H1 (cell line): Measurements from ENCODE around the gene SIMC1. TPM values are rescaled to one million over a fixed set of nuclear protein-coding genes. Genes with fewer than 3 reads are reported as not detected.
"Not testable (repeated sequence)": the region's sequence is repeated elsewhere in the genome, so short reads cannot be mapped to it uniquely, and the experiment has no call there.

Experiments
- CTCF ChIA-PET: fragments of 300-600 bp; sonication (Branson Sonifier 250); formaldehyde crosslinking; loops from one replicate; lab custom pipeline; 2021; ENCODE audit not compliant: partially characterized antibody; lab: Charles Lee
- POLR2A ChIA-PET: fragments of 300-600 bp; sonication (Branson Sonifier 250); formaldehyde crosslinking; loops from one replicate; lab custom pipeline; 2021; ENCODE audit warnings: inconsistent platforms; ENCODE audit not compliant: partially characterized antibody; lab: Charles Lee
- DNase-seq, 2 experiments: peaks; one replicate each; pipeline versions ENCODE4 v3.0.0 to v3.0.0-alpha.2; 2010 to 2022; ENCODE audit warnings: low spot score in 2 of 2, low read depth in 1 of 2, mixed read lengths in 1 of 2
- FAIRE-seq: peaks from 2 replicates; lab custom pipeline; 2011; peaks lifted over from hg19 to GRCh38; lab: Jason Lieb, UNC
- H2AFZ ChIP-seq: 2 replicates; pipeline ENCODE4 v1.8.1; 2012; ENCODE audit warnings: low read length, inconsistent platforms
- H2AK5ac ChIP-seq: 2 replicates; pipeline ENCODE4 v1.6.1; 2013; ENCODE audit warnings: low read depth, low read length
- H2BK120ac ChIP-seq: replicated peaks from 2 replicates; pipeline ENCODE3; 2013; ENCODE audit warnings: low read depth, low read length, inconsistent platforms
- H2BK12ac ChIP-seq: 2 replicates; pipeline ENCODE4 v1.6.1; 2013; ENCODE audit warnings: low read depth, low read length
- H2BK15ac ChIP-seq: 2 replicates; pipeline ENCODE4 v1.6.1; 2013; ENCODE audit warnings: low read length
- H2BK20ac ChIP-seq: 2 replicates; pipeline ENCODE4 v1.6.1; 2013; ENCODE audit warnings: low read length
- H2BK5ac ChIP-seq: 2 replicates; pipeline ENCODE4 v1.6.1; 2013; ENCODE audit warnings: low read depth, low read length
- H3K14ac ChIP-seq: 2 replicates; pipeline ENCODE4 v1.6.1; 2013; ENCODE audit warnings: inconsistent platforms; ENCODE audit not compliant: insufficient read length
- H3K18ac ChIP-seq: 2 replicates; pipeline ENCODE4 v1.6.1; 2013; ENCODE audit warnings: low read length; ENCODE audit errors: extremely low read depth
- H3K23ac ChIP-seq: 2 replicates; pipeline ENCODE4 v1.6.1; 2013; ENCODE audit warnings: inconsistent platforms; ENCODE audit not compliant: insufficient read length
- H3K23me2 ChIP-seq: 2 replicates; pipeline ENCODE4 v1.6.1; 2013; ENCODE audit warnings: low read depth, low read length
- H3K27ac ChIP-seq: 2 replicates; pipeline ENCODE4 v1.6.1; 2011; ENCODE audit warnings: low read depth, low read length, inconsistent platforms
- H3K27me3 ChIP-seq, 4 experiments: replicated peaks in 1 of 4; 1 replicate in 1 of 4; 2 replicates in 3 of 4; pipeline versions ENCODE4 v1.6.1 to v1.8.1; 2011 to 2013; ENCODE audit warnings: low read length in 3 of 4, mild to moderate bottlenecking in 3 of 4, inconsistent platforms in 2 of 4, mixed read lengths in 2 of 4, moderate library complexity in 1 of 4; ENCODE audit not compliant: control insufficient read depth in 3 of 4, insufficient read depth in 3 of 4; ENCODE audit errors: extremely low read depth in 1 of 4
- H3K36me3 ChIP-seq, 4 experiments: 2 replicates each; pipeline versions ENCODE4 v1.6.1 to v1.8.1; 2011 to 2013; ENCODE audit warnings: mild to moderate bottlenecking in 4 of 4, low read length in 3 of 4, moderate library complexity in 2 of 4, control low read depth in 1 of 4, inconsistent platforms in 1 of 4; ENCODE audit not compliant: insufficient read depth in 4 of 4, control insufficient read depth in 2 of 4
- H3K4ac ChIP-seq: replicated peaks from 2 replicates; pipeline ENCODE3; 2013; ENCODE audit warnings: low read length, low read depth, mixed read lengths, inconsistent platforms; ENCODE audit not compliant: insufficient read length
- H3K4me1 ChIP-seq, 4 experiments: replicated peaks in 1 of 4; 1 replicate in 1 of 4; 2 replicates in 3 of 4; pipeline versions ENCODE4 v1.6.1 to v1.8.1; 2011 to 2013; ENCODE audit warnings: low read length in 3 of 4, inconsistent platforms in 2 of 4, mixed read lengths in 1 of 4; ENCODE audit not compliant: insufficient read depth in 4 of 4, control insufficient read depth in 3 of 4
- H3K4me2 ChIP-seq, 2 experiments: 2 replicates each; pipeline versions ENCODE4 v1.6.1 to v1.8.1; 2011 to 2013; ENCODE audit warnings: low read depth in 2 of 2, low read length in 2 of 2, control low read depth in 1 of 2, inconsistent platforms in 1 of 2, mild to moderate bottlenecking in 1 of 2; ENCODE audit not compliant: insufficient read depth in 1 of 2
- H3K4me3 ChIP-seq, 4 experiments: fragments of 200-600, 300-600 bp in 1 of 4; sonication (generic), shearing (Covaris generic), sonication (Bioruptor Twin) in 1 of 4; 2 replicates each; pipeline versions ENCODE4 v1.5.1 to v1.8.1; 2011 to 2016; ENCODE audit warnings: low read length in 4 of 4, low read depth in 3 of 4, control low read depth in 2 of 4, inconsistent platforms in 2 of 4, mild to moderate bottlenecking in 2 of 4, mixed read lengths in 1 of 4, moderate library complexity in 1 of 4; ENCODE audit not compliant: insufficient read depth in 2 of 4; ENCODE audit errors: extremely low read depth in 1 of 4
- H3K56ac ChIP-seq: replicated peaks from 2 replicates; pipeline ENCODE3; 2013; ENCODE audit warnings: low read depth, mild to moderate bottlenecking, mixed read lengths, low read length, inconsistent platforms; ENCODE audit not compliant: insufficient read length
- H3K79me1 ChIP-seq: 2 replicates; pipeline ENCODE4 v1.6.1; 2013; ENCODE audit warnings: low read depth, low read length, control low read depth
- H3K79me2 ChIP-seq, 2 experiments: 2 replicates each; pipeline versions ENCODE4 v1.6.1 to v1.8.1; 2012 to 2013; ENCODE audit warnings: low read length in 2 of 2, mild to moderate bottlenecking in 2 of 2, inconsistent platforms in 1 of 2; ENCODE audit not compliant: insufficient read depth in 2 of 2, control insufficient read depth in 1 of 2
- H3K9ac ChIP-seq, 4 experiments: replicated peaks in 1 of 4; 1 replicate in 1 of 4; 2 replicates in 3 of 4; pipeline versions ENCODE4 v1.6.1 to v1.8.1; 2011 to 2013; ENCODE audit warnings: low read depth in 3 of 4, low read length in 3 of 4, control low read depth in 2 of 4, mild to moderate bottlenecking in 2 of 4, moderate library complexity in 2 of 4, inconsistent platforms in 1 of 4; ENCODE audit errors: extremely low read depth in 1 of 4
- H3K9me3 ChIP-seq, 2 experiments: 2 replicates each; pipeline versions ENCODE4 v1.6.1 to v1.8.1; 2012 to 2013; ENCODE audit warnings: mild to moderate bottlenecking in 2 of 2, moderate library complexity in 2 of 2, control low read depth in 1 of 2, inconsistent platforms in 1 of 2, low read depth in 1 of 2, low read length in 1 of 2, mixed read lengths in 1 of 2; ENCODE audit not compliant: insufficient read depth in 2 of 2
- H4K20me1 ChIP-seq, 2 experiments: replicated peaks in 1 of 2; 2 replicates each; pipeline versions ENCODE3 to v1.8.1; 2011 to 2013; ENCODE audit warnings: inconsistent platforms in 2 of 2, low read length in 2 of 2, mild to moderate bottlenecking in 1 of 2; ENCODE audit not compliant: insufficient read depth in 2 of 2, control insufficient read depth in 1 of 2
- H4K5ac ChIP-seq: 2 replicates; pipeline ENCODE4 v1.6.1; 2013; ENCODE audit warnings: low read length, low read depth, mixed read lengths, inconsistent platforms; ENCODE audit not compliant: insufficient read length
- H4K8ac ChIP-seq: 2 replicates; pipeline ENCODE4 v1.8.0; 2013; ENCODE audit warnings: mild to moderate bottlenecking, moderate library complexity, low read length, inconsistent platforms; ENCODE audit not compliant: insufficient read depth; ENCODE audit errors: extremely low read depth
- H4K91ac ChIP-seq: replicated peaks from 2 replicates; pipeline ENCODE3; 2013; ENCODE audit warnings: low read length, mixed read lengths, inconsistent platforms; ENCODE audit not compliant: insufficient read length
- WGBS, 2 experiments: shearing (Covaris generic) in 1 of 2; methylation state at CpG; one replicate each; pipeline versions ENCODE4 v1.1.6 to v1.1.7; 2013 to 2015; ENCODE audit warnings: low lambda C conversion rate in 2 of 2, mixed read lengths in 2 of 2, inconsistent platforms in 1 of 2, low coverage in 1 of 2, missing lambda C conversion rate in 1 of 2; ENCODE audit not compliant: insufficient replicate concordance in 2 of 2, insufficient coverage in 1 of 2, insufficient read length in 1 of 2; ENCODE audit errors: extremely low coverage in 1 of 2, missing lambda C conversion rate in 1 of 2; 5-methylcytosine and 5-hydroxymethylcytosine counted together
- polyA plus RNA-seq, 7 experiments: library from polyadenylated mRNA; depleted of rRNA in 3 of 7; stranded (reverse) in 5 of 7; unstranded in 2 of 7; fragments of >200 nt in 5 of 7; fragments of 200-250 nt in 2 of 7; gene quantifications; 1 replicate in 5 of 7; 2 replicates in 1 of 7; 4 replicates in 1 of 7; pipeline versions ENCODE4 v1.2.1 to v1.2.3, GENCODE V29; 2011 to 2013; ENCODE audit warnings: missing spikeins in 2 of 7, mixed read lengths in 2 of 7
- total RNA-seq: library from RNA; stranded (reverse); fragmentation: NEBNext Ultra II Directional; extraction: Animal tissue kit (Norgen Biotek cat#: 25700); gene quantifications from 2 replicates; pipeline ENCODE4 v1.2.1, GENCODE V29; 2021

The SIMC1 gene
- total and polyA plus RNA-seq, 2 of the 8 experiments (the other 6 are each of a cell fraction or from before 2014, with no cell fraction given): 12.3 to 21.2 TPM

DNA sequence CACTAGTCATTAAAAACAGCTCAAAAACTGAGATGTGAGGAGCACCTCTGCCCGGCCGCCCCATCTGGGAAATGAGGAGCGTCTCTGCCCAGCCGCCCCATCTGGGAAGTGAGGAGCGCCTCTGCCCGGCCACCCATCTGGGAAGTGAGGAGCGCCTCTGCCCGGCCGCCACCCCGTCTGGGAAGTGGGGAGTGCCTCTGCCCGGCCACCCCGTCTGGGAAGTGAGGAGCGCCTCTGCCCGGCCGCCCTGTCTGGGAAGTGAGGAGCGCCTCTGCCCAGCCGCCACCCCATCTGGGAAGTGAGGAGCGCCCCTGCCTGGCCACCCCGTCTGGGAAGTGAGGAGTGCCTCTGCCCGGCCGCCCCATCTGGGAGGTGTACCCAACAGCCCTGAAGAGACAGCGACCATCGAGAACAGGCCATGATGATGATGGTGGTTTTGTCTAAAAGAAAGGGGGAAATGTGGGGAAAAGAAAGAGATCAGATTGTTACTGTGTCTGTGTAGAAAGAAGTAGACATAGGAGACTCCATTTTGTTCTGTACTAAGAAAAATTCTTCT, 23.7 kb upstream of the SIMC1 start:
- H2BK12ac ChIP-seq, POLR2A ChIA-PET, H3K9me3 ChIP-seq, H3K27ac ChIP-seq, H2AK5ac ChIP-seq, H3K36me3 ChIP-seq, H2BK120ac ChIP-seq, DNase-seq, H3K79me2 ChIP-seq, H2BK20ac ChIP-seq, H3K14ac ChIP-seq, H3K23me2 ChIP-seq, H4K20me1 ChIP-seq, H3K23ac ChIP-seq, H2BK15ac ChIP-seq, H3K4me1 ChIP-seq, H3K4me2 ChIP-seq, H3K4me3 ChIP-seq, H3K4ac ChIP-seq, H2AFZ ChIP-seq, H3K56ac ChIP-seq, H3K18ac ChIP-seq, FAIRE-seq, H3K9ac ChIP-seq, H3K79me1 ChIP-seq, H4K91ac ChIP-seq, H2BK5ac ChIP-seq, H4K8ac ChIP-seq, H4K5ac ChIP-seq, H3K27me3 ChIP-seq: not testable (repeated sequence)
- WGBS, 2 experiments: 76% methylated on average over 6 of the region's 23 CpGs; no CpG with 5 or more reads in 1 of the 2 experiments
- CTCF ChIA-PET: interaction anchor here (0.6 kb wide), 1 partner anchor 1288 kb away, joined by 3 read pairs; no protein-coding TSS in a partner anchor

DNA sequence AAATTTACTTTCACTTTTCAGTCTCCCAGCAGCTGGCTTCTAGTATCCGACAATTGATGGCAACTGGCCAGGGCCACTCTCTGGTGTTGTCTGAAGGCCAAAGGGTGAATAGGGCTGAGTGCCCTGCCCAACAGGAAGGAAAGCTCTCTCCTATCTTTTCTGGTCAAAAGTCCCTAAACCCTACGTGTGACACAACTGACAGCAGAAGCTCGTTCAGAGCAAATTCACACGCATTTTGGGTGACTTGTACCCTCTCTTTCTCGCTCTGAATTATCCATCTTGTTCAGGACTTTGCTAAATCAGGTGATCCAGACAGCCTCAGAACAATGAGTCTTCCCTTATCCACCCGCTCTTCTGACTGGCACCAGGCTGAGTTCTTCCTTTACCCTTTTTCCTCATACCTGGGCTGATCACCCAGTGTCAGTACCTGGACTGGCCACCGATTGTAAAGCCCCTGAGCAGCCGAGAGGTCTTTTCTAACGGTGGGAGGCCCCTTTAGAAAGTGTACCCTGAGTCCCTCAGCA, 21.8 kb upstream of the SIMC1 start:
- H3K9ac ChIP-seq, H2BK5ac ChIP-seq, H3K4me1 ChIP-seq, H3K79me2 ChIP-seq, FAIRE-seq, H4K91ac ChIP-seq, DNase-seq, H3K23ac ChIP-seq, H4K8ac ChIP-seq, H3K23me2 ChIP-seq, H2AK5ac ChIP-seq, H3K27me3 ChIP-seq, H2BK20ac ChIP-seq, H3K36me3 ChIP-seq, H3K18ac ChIP-seq, H4K5ac ChIP-seq, H3K9me3 ChIP-seq, H2BK15ac ChIP-seq, H3K14ac ChIP-seq, H3K4ac ChIP-seq, H2BK120ac ChIP-seq, CTCF ChIA-PET, H4K20me1 ChIP-seq, H3K4me2 ChIP-seq, H3K4me3 ChIP-seq, H2AFZ ChIP-seq, H3K79me1 ChIP-seq, H2BK12ac ChIP-seq, POLR2A ChIA-PET, H3K56ac ChIP-seq, H3K27ac ChIP-seq: not testable (repeated sequence)
- 90% methylated on average over 9 of the region's 9 CpGs; no CpG with 5 or more reads in 1 of the 2 experiments for WGBS, 2 experiments
